ENCODE results near the gene MGMT. TPM values are rescaled to one million over a fixed set of nuclear protein-coding genes. Genes with fewer than 3 reads are reported as not detected.

MGMT gene
- total and polyA plus RNA-seq, 2 donors (not counting 3 experiments of a cell fraction or from before 2014, with no cell fraction given) = 15.0 to 15.2 TPM

- H3K79me2 ChIP-seq (ENCODE audit: control insufficient read depth, insufficient read depth, low read length) = no peaks in the 10 kb centered on the region
- H3K9me1 ChIP-seq (replicated peaks; ENCODE audit: control insufficient read depth, extremely low read depth, insufficient read depth, low read length) = no peaks in the 10 kb centered on the region
- no peaks in the 10 kb centered on the region for H3K4me1 ChIP-seq (ENCODE audit: control insufficient read depth, extremely low read depth, insufficient read depth, low read length)
- H3K27ac ChIP-seq (ENCODE audit: insufficient read depth, low read depth, low read length) = no peak overlapping the region
- H3K36me3 ChIP-seq (ENCODE audit: control insufficient read depth in 2 of 2, extremely low read depth in 1 of 2, insufficient read depth in 2 of 2, low read length in 2 of 2) = no peaks in the 10 kb centered on the region
- no peak for FAIRE-seq
- no peak overlapping the region for H3K4me3 ChIP-seq (replicated peaks in 1 of 3; ENCODE audit: insufficient read depth in 1 of 3, low read depth in 1 of 3, low read length in 3 of 3)
- no peak overlapping the region for H3K9ac ChIP-seq (replicated peaks; ENCODE audit: extremely low read depth, insufficient read depth, low read length)
- intact Hi-C loops (cut with micrococcal nuclease) (no loop called here), dilution Hi-C loops (cut with MboI; ENCODE audit: extremely low pct_ligation_motif_present, low sequenced_read_pairs) (no loop called here)
- no TSS peak for BruUV-seq (replicated peaks)
- ChIA-PET CTCF (no interaction called here), POLR2A (no interaction called here)
- no peak for DNase-seq (ENCODE audit: low read depth, low spot score)
- no peaks in the 10 kb centered on the region for H3K27me3 ChIP-seq (ENCODE audit: control insufficient read depth in 2 of 2, insufficient read depth in 2 of 2, low read length in 2 of 2)
- no peak overlapping the region for H2AFZ ChIP-seq (ENCODE audit: low read depth, low read length)
- no peaks in the 10 kb centered on the region for H4K20me1 ChIP-seq (replicated peaks; ENCODE audit: control insufficient read depth, extremely low read depth, insufficient read depth, low read length)
- no peaks in the 10 kb centered on the region for H3K9me3 ChIP-seq (replicated peaks; ENCODE audit: control insufficient read depth, insufficient read depth, low read length)
- no peak for TF ChIP-seq MYC (IDR thresholded peaks at IDR 0.05; ENCODE audit: low read depth, low read length)
- TF ChIP-seq POLR2AphosphoS5 (IDR thresholded peaks at IDR 0.05; ENCODE audit: insufficient read depth, low read depth, low read length) = no peak
- TF ChIP-seq POLR2A (IDR thresholded peaks at IDR 0.05; ENCODE audit: low read depth, low read length) = no peak
- TF ChIP-seq EZH2 (IDR thresholded peaks at IDR 0.05; ENCODE audit: borderline replicate concordance, low read depth, low read length, severe bottlenecking) = no peak
- no peak for TF ChIP-seq JUN (IDR thresholded peaks at IDR 0.05; ENCODE audit: borderline replicate concordance, insufficient read depth, insufficient read length, low read depth)
- no peak for TF ChIP-seq GATA2 (IDR thresholded peaks at IDR 0.05; ENCODE audit: insufficient read depth, insufficient read length, low read depth, low read length)
- TF ChIP-seq MAX (IDR thresholded peaks at IDR 0.05; ENCODE audit: insufficient read depth, insufficient read length) = no peak
- no peak for TF ChIP-seq FOS (IDR thresholded peaks at IDR 0.05; ENCODE audit: borderline replicate concordance, insufficient read depth, low read length)
- no peak for TF ChIP-seq CTCF (IDR thresholded peaks at IDR 0.05; ENCODE audit: extremely low read depth in 1 of 2, insufficient read depth in 1 of 2, low read depth in 1 of 2, low read length in 2 of 2)
- H3K4me2 ChIP-seq (ENCODE audit: insufficient read depth, low read length) = no peak overlapping the region
Measured at GRCh38 chr10:129679207-129679606, 212.2 kb downstream of the MGMT start.
